Mammary epithelial cell (primary cell): ENCODE measurements around the gene COL4A4.

Experiments used
- EZH2 ChIP-seq: IDR thresholded peaks from 2 replicates; pipeline ENCODE4 v1.6.1; 2012; ENCODE audit warnings: low read length, inconsistent platforms, borderline replicate concordance
- TF ChIP-seq, protein P1 (sequence below), 2 donors: IDR thresholded peaks in 1 of 2; conservative IDR thresholded peaks in 1 of 2; 2 replicates each; pipeline ENCODE4 v1.5.1; 2011 to 2012; ENCODE audit warnings: inconsistent platforms in 2 of 2, low read length in 2 of 2, mild to moderate bottlenecking in 2 of 2, control low read depth in 1 of 2, low read depth in 1 of 2; ENCODE audit not compliant: insufficient read depth in 1 of 2; ENCODE audit errors: extremely low read depth in 1 of 2

DNA sequence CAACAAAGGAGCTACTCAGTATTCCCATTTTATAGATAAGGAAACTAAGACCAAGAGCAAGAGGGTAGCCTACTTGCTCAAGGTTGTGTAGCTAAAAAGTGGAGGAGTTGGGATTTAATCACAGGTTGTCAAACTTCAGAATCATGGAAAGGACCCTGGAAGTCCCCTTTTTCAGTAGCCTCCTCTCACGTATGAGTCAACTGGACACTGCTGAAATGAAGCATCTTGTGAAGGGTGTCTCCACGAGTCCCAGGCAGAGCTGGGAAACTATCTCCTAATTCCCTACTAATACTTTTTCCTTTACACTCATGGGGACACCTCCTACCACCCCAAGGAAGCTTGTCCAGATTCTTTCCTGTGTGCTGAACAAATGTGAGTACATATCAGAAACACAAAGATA lies 172.3 kb downstream of the COL4A4 start:
- TF ChIP-seq, protein P1, sequence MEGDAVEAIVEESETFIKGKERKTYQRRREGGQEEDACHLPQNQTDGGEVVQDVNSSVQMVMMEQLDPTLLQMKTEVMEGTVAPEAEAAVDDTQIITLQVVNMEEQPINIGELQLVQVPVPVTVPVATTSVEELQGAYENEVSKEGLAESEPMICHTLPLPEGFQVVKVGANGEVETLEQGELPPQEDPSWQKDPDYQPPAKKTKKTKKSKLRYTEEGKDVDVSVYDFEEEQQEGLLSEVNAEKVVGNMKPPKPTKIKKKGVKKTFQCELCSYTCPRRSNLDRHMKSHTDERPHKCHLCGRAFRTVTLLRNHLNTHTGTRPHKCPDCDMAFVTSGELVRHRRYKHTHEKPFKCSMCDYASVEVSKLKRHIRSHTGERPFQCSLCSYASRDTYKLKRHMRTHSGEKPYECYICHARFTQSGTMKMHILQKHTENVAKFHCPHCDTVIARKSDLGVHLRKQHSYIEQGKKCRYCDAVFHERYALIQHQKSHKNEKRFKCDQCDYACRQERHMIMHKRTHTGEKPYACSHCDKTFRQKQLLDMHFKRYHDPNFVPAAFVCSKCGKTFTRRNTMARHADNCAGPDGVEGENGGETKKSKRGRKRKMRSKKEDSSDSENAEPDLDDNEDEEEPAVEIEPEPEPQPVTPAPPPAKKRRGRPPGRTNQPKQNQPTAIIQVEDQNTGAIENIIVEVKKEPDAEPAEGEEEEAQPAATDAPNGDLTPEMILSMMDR (conservative IDR thresholded peaks at IDR 0.05 in 1 of 2, IDR thresholded peaks at IDR 0.05 in 1 of 2; ENCODE audit: extremely low read depth in 1 of 2, insufficient read depth in 1 of 2, low read depth in 1 of 2, low read length in 2 of 2), result no peak
- TF ChIP-seq EZH2, result no peak
